ENCODE data around the gene FAM193A.
"Not testable (repeated sequence)": the region's sequence is repeated elsewhere in the genome, so short reads cannot be mapped to it uniquely, and the experiment has no call there.

Gene FAM193A, protein sequence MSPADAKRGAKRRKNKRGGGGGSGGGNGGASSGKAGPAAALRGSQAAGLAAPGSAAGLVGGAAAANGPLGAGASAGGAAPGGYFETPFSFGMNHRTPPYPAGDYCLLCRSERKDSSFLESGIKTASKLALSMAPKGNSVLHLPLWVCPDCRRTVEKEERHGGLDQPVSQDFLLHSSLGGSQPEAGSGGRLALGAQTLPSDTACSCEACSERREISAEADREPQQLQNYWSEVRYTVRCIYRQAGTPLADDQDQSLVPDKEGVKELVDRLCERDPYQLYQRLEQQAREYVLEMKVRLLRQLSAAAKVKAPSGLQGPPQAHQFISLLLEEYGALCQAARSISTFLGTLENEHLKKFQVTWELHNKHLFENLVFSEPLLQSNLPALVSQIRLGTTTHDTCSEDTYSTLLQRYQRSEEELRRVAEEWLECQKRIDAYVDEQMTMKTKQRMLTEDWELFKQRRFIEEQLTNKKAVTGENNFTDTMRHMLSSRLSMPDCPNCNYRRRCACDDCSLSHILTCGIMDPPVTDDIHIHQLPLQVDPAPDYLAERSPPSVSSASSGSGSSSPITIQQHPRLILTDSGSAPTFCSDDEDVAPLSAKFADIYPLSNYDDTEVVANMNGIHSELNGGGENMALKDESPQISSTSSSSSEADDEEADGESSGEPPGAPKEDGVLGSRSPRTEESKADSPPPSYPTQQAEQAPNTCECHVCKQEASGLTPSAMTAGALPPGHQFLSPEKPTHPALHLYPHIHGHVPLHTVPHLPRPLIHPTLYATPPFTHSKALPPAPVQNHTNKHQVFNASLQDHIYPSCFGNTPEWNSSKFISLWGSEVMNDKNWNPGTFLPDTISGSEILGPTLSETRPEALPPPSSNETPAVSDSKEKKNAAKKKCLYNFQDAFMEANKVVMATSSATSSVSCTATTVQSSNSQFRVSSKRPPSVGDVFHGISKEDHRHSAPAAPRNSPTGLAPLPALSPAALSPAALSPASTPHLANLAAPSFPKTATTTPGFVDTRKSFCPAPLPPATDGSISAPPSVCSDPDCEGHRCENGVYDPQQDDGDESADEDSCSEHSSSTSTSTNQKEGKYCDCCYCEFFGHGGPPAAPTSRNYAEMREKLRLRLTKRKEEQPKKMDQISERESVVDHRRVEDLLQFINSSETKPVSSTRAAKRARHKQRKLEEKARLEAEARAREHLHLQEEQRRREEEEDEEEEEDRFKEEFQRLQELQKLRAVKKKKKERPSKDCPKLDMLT (N-terminal part only)

GRCh38 chr4:2536193-2537010, at the start of gene FAM193A:
Gene FAM193A (plus strand): TSS chr4:2536647. CDS start chr4:2536916, 269 bp downstream.
- DNase-seq (ENCODE audit: low spot score), result peak; percentile 99

DNA sequence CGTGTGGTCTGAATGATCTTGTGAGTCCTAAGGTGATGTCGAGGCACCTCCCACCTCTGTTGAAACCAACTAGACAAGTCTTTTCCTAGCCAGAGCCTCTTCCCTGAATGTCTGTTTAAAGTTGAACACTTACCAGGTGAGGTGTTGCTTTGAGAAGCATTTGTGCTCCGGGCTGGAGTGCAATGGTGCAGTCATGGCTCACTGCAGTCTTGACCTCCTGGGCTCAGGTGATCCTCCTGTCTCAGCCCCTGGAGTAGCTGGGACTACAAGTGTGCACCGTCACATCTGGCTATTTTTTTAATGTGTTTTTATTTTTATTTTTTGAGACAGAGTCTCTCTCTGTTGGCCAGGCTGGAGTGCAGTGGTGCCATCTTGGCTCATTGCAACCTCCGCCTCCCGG, 49.5 kb upstream of the FAM193A start:
- DNase-seq (ENCODE audit: low spot score), result no peak

- DNase-seq (ENCODE audit: low spot score), result peak; percentile 35
Observed at GRCh38 chr4:2487632-2488031, 48.8 kb upstream of the FAM193A start.

DNA sequence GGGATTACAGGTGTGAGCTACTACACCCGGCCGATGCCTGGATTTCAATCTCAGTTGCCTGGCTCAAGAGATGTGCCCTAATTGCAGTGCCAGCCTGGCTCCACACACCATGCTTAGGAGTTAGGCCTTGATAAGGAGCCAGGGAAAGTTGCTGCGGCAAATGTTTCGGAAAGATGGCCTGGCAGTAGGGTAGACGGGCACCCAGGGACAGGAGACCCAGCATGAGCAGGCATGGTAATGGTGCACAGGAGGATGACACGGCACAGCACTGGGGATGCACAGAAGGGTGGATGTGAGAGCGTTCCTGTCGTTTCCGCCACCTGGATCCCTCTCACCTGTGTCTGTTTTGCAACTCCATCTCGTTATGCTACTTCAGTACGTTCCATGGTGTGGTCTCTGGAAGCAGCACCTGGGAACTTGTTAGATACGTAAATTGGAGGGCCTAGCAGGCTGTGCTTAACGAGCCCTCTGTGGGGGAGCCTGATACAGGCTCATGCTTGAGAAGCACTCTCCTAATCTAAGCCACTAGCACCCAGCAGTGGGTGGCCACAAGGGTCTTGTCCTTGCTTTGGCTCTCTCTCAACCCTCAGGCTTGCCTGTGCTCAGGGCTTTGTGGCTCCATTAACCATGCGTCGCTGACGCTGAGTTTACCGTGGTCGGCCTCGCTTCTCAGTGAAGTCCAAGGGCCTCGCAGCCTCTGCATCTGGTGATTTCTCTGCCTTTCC, 47.2 kb upstream of the FAM193A start:
- no peak for DNase-seq (ENCODE audit: low spot score)

DNA sequence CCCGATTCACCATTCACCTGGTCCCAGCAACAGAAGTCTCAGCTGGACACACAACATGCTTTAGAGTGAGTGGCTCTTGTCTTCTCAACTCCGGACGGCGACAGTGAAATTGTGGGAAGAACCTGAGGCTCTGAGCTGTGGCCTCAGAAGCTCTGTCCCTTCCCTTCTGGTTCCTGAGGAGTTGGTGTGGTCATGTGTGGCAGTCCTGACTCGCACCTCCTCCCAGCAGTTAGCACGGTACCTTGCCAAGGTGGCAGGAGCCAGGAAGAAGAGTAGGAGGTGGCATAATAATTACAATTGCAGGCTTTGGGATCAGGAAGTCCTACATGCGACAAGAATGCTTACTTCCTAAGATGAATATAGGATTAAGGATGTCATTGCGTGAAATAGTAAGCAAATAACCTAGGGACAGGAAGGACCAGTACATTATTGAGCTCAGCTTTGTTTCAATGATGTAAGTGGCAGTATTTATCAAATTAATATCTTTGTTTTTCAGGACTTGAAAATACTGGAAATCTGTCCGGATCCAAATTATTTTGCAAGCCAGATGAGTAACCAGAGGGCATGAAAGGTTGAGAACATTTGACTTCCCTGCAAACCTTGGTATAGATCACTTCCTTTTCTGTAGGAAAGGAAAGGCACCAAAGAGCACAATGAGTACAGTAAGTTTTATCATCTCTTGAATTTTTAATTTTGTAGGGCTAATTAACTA, 46.5 kb upstream of the FAM193A start:
- no peak for DNase-seq (ENCODE audit: low spot score)

DNA sequence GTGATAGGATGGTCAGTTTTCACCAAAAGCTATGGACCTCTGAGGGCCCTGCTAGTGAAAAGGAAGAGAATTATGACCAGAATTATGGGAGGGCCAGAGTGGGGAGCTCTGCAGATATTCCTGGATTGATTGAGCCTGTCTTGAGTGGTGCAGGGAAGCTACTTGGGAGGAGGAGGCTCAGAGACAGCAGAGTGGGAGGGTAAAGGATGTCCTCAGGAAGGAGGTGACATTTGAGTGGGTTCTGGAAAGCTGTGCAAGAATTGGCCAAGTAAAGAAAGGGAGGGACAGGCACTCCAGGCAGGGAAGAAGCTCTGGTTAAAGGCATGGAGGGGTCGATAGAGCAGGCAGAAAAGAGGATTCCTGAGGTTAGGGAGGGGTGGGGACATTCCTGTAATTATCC, 43.5 kb upstream of the FAM193A start:
- DNase-seq (ENCODE audit: low spot score), result no peak

DNA sequence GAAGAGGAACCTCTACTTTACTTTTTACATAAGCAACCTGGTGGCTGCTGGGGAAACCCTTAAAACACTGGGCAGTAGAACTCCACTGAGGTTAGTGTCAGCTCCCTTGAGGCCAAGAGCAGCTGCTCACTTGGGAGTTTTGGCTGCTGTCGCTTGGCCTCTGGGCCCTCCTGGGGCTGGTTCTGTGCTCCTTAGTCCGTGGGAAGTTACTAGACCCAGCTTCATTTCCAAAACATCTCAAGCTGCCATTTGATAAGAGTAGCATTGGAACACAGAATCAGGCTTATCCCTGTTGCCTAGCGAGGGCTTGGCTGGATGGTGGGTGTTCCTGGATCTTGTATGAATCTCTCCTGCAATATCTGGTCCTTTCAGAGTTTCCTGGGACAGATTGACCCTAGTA, 41.5 kb upstream of the FAM193A start:
- DNase-seq (ENCODE audit: low spot score), result no peak

- DNase-seq (ENCODE audit: low spot score), result no peak
Observed at GRCh38 chr4:2497324-2497723, 39.1 kb upstream of the FAM193A start.

GRCh38 chr4:2497931-2498330, 38.5 kb upstream of the FAM193A start:
- no peak for DNase-seq (ENCODE audit: low spot score)

- DNase-seq (ENCODE audit: low spot score), result no peak
Observed at GRCh38 chr4:2500547-2500946, 35.9 kb upstream of the FAM193A start.

DNA sequence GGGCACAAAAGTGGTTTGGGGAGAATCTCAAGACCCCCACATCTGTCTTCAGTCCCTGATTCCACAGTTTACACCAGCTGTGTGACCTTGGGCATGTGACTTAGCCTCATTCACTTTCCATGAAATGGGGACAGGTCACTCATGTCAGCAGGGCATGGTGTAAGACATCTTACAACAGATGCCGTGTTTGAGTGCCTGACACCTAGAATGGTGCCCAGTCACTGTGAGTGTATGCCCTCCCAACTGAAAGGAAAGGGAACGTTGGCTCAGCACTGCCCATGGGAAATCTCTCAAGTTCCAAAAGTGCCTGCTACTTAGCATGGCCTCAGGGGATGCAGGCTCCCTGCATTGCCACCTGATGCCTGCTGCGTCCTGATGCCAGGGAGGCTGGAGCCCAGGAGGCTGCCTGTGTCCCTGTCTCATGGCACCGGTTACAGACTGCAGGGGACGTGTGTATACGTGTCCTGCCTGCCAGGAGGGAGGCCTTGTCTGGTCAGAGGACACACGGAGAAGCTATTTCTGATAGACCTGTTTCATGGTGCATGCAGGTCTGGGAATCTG, 35.3 kb upstream of the FAM193A start:
- DNase-seq (ENCODE audit: low spot score), result no peak

DNA sequence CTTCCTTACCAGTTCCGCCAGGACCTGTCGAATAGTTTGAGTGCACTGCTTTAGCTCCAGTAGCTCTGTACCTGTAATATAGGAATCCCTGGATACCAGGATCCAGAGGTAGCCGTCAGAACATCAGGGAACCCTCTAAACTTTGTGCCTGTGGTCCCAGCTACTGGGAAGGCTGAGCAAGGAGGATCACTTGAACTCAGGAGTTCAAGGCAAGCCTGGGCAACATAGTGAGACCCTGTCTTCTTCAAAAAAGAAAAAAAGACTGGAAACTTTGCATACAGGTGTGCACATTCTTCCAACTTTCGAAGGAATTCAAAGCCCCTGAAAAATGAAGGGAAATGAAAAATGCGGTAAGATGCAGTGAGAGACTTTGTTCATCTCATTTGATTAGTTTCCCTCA, 32.6 kb upstream of the FAM193A start:
- DNase-seq (ENCODE audit: low spot score), result no peak

DNA sequence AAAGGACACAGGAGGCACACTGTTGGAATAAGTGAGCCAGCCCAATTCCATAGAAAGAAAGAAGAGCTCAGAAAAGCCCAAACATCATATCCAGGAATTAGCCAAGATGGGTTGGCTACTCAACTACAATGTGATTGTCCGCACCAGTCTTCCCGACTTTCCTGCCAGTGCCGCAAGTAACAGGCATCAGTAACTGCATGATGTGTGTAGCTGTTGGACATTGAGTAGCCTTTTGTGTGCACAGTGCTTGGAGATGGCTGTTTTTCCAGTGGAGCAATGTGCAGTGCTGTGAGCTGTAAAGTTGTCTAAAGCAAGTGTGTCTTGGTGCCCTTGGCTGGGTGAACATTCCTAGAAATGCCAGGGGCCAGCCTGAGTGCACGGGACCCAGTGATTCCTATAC, 29.2 kb upstream of the FAM193A start:
- no peak for DNase-seq (ENCODE audit: low spot score)

DNA sequence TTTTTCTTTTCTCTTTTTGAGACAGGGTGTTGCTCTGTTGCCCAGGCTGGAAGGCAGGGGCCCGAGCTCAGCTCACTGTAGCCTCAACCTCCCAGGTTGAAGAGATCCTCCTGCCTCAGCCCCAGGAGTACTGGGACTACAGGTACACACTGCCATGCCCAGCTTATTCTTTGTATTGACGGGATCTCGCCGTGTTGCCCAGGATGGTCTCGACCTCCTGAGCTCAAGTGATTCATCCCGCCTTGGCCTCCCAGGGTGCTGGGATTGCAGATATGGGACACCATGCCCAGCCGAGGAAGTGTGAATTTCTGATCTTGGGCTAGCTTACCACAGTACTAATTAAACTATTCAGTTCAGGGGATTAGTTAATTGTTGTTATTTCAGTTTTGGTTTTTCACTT, 28.6 kb upstream of the FAM193A start:
- no peak for DNase-seq (ENCODE audit: low spot score)

- DNase-seq (ENCODE audit: low spot score), result no peak
Observed at GRCh38 chr4:2510351-2511259, 25.8 kb upstream of the FAM193A start.

DNA sequence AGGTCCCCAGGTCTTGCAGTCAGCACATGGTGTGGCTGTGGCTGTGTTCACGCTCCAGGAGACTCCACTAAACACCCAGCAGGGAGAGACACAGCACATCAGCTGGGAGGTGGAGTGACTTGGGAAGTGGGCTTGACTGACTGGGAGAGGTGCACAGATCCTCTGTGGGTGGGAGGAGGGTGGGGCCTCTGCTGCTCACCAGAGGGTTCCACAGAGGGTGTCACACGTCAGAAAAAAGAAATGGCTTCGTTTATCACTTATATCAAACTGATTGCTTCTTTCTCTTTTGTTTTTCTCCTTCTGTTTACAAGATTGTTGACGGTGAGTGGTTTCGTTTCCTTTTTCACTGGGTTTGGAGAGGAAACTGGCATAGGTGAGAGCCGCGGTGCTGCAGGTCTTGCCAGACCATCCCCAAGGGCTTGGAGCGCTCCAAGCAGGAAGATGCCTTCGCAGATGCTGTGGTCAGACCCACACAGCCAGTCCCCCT, 24.8 kb upstream of the FAM193A start:
- peak; percentile 4 for DNase-seq (ENCODE audit: low spot score)

DNA sequence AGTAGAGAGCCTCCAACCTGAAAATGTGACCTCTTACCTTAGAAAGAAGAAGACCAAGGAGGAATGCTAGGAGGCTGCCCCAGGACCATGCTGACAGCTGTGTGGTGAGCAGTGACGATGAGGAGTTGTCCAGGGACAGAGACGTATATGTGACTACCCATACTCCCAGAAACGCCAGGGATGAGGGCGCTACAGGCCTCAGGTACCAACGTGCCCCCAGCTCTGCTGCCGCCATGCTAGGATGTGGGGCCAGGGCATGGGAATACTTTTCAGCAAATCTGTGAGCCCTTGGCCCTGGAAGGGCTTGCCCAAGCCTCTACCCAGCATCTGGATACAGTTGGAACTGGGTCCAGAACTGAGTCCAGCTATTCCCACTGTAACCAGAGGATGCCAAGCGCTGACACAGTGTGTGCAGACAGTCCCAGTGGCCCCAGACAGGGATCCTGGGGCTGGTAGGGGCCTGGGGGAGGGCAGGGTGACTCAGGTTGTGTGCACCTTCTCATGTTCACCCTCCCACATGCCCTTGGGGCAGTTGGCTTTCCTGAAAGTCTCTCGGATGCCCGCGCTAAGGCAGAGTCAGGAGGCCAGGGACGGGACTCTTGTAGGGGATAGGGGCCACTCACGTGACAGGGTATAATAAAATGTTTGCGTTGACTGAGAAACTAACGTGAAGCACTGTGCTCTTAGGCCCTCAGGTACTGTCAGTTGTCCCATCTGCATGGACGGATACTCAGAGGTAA, 23.9 kb upstream of the FAM193A start:
- no peak for DNase-seq (ENCODE audit: low spot score)

DNA sequence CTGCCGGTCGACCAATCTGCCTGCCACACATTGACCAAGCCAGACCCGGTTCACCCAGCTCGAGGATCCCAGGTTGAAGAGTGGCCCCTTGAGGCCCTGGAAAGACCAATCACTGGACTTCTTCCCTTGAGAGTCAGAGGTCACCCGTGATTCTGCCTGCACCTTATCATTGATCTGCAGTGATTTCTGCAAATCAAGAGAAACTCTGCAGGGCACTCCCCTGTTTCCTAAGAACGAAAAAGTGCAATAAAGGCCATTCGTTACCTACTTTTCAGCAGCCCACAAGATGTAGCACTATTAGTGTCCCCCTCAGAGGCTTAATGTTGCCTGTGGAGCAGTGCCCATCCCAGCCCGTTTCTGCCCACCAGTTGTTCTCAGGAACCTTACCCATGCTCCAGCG, 22.3 kb upstream of the FAM193A start:
- DNase-seq (ENCODE audit: low spot score), result not testable (repeated sequence)

Measured in CD4-positive, alpha-beta T cell treated with Interleukin-2 at 100 ng/mL for 4 hours (primary cell).